GM13977 (cell line): Measurements from ENCODE around the gene CABP1.
"Not testable (repeated sequence)": the region's sequence is repeated elsewhere in the genome, so short reads cannot be mapped to it uniquely, and the experiment has no call there.

Experiments used
- DNase-seq: peaks from one replicate; pipeline ENCODE4 v3.0.0; 2012; ENCODE audit warnings: low spot score
- in situ Hi-C: fragments of 300-500 bp; cut with MboI; formaldehyde crosslinking; loops from one replicate; pipeline ENCODE4 v1.12.0; 2022; ENCODE audit warnings: low sequenced_read_pairs, low pct_unique_long_range_greater_than_20kb, mixed read lengths, inconsistent platforms; ENCODE audit not compliant: unreplicated experiment
- TF ChIP-seq, protein P1 (sequence below): IDR thresholded peaks from 2 replicates; pipeline ENCODE4 v1.5.1; 2012; ENCODE audit warnings: mild to moderate bottlenecking, control low read depth; ENCODE audit not compliant: insufficient read depth; ENCODE audit errors: extremely low read depth, missing control alignments

CABP1 gene

GRCh38 chr12:120598674-120599463 lies 41.6 kb upstream of the CABP1 start:
- DNase-seq, result no peak
- in situ Hi-C loops, result loop anchor here (25.0 kb wide), 1 partner anchor 363 kb away; no protein-coding TSS in a partner anchor
- TF ChIP-seq, protein P1, sequence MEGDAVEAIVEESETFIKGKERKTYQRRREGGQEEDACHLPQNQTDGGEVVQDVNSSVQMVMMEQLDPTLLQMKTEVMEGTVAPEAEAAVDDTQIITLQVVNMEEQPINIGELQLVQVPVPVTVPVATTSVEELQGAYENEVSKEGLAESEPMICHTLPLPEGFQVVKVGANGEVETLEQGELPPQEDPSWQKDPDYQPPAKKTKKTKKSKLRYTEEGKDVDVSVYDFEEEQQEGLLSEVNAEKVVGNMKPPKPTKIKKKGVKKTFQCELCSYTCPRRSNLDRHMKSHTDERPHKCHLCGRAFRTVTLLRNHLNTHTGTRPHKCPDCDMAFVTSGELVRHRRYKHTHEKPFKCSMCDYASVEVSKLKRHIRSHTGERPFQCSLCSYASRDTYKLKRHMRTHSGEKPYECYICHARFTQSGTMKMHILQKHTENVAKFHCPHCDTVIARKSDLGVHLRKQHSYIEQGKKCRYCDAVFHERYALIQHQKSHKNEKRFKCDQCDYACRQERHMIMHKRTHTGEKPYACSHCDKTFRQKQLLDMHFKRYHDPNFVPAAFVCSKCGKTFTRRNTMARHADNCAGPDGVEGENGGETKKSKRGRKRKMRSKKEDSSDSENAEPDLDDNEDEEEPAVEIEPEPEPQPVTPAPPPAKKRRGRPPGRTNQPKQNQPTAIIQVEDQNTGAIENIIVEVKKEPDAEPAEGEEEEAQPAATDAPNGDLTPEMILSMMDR, result no peak

DNA sequence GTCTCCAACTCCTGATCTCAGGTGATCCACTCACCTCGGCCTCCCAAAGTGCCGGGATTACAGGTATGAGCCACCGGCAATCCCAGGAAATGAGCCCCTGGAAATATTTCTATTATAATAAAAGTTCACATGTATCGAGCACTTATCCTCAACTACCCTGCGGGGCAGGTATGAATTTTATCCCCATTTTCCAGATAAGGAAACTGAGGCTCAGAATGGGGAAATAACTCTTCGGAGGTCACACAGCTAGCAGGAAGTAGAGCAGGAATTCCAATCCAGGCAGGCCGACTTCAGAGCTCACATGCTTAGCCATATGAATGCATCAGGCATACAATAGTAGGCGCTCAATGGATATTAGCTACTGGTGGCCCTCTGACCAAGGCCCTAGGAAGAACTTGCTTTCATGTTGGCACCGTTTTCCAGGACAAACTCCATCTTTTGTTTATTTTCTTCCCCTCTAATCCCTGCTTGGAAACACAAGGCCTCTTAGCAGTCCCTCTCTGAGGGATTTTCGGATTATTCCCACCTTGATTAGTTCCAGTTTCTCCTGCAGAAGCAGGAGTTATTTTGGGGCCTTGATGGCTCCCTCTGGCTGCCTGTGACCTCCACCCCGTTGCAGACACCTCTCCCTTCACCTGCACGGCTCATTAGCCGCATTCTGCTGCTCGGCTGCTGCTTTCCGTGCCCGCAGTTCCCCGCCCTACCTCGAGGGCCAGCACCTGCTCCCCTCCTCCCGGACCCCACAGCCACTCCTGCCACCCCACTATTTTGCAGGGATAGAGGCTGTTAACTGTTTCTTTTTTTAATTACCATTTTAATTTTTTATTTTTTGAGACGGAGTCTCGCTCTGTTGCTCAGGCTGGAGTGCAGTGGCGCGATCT lies 40.5 kb upstream of the CABP1 start:
- TF ChIP-seq, protein P1, result no peak
- DNase-seq, result no peak
- in situ Hi-C loops, result loop anchor here (25.0 kb wide), 1 partner anchor 362 kb away; no protein-coding TSS in a partner anchor

GRCh38 chr12:120602416-120602815 lies 38.0 kb upstream of the CABP1 start:
- DNase-seq, in situ Hi-C loops: not testable (repeated sequence)

DNA sequence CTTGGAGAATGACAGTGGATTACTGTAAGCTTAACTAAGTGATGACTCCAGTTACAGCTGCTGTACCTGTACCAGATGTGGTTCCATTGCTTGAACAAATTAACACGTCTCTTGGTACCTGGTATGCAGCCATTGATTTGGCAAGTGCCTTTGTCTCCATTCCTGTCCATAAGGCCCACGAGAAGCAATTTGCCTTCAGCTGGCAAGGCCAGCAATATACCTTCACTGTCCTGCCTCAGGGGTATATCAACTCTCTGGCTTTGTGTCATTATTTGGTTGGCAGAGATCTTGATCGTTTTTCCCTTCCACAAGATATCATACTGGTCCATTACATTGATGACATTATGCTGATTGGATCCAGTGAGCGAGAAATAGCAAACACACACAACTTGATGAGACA lies 29.9 kb upstream of the CABP1 start:
- DNase-seq, result no peak
- in situ Hi-C loops, result no loop called here
- TF ChIP-seq, protein P1, result no peak

DNA sequence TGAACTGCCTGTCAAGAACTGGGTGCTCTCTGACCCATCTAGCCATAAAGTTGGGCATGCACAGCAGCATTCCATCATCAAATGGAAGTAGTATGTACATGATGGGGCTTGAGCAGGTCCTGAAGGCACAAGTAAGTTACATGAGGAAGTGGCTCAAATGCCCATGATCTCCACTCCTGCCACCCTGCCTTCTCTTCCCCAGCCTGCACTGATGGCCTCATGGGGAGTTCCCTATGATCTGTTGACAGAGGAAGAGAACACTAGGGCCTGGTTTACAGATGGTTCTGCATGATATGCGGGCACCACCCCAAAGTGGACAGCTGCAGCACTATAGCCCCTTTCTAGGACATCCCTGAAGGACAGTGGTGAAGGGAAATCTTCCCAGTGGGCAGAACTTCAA lies 28.9 kb upstream of the CABP1 start:
- in situ Hi-C loops, DNase-seq: not testable (repeated sequence)

DNA sequence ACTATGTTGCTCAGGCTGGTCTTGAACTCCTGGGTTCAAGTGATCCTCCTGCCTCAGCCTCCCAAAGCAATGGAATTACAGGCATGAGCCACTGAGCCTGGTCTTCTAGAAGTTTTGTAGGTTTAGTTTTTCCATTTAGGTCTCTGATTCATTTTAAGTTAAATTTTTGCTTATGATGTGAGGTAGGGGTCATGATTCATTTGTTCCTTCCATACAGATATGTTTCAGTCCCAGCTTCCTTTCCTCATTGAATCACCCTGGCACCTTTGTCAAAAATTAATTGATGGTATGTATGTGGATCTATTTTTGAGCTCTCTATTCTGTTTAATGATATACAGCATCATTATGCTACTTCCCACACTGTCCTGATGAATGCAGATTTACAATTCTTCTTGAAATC lies 25.6 kb upstream of the CABP1 start:
- TF ChIP-seq, protein P1, result no peak
- DNase-seq, result no peak
- in situ Hi-C loops, result no loop called here

GRCh38 chr12:120617193-120617592 lies 23.2 kb upstream of the CABP1 start:
- DNase-seq, in situ Hi-C loops: not testable (repeated sequence)

DNA sequence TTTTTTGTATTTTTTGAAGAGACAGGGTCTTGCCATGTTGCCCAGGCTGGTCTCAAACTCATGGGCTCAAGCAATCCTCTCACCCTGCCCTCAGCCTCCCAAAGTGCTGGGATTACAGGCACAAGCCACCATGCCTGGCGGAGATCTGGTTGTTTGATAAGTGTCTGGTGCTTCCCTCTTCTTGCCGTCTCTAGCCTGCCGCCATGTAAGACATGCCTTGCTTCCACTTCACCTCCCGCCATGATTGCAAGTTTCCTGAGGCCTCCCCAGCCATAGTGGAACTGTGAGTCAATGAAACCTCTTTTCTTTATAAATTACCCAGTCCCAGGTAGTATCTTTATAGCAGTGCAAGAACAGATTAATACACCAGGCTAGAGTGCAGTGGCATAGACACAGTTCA lies 22.7 kb upstream of the CABP1 start:
- in situ Hi-C loops, DNase-seq: not testable (repeated sequence)
